CD14-positive monocyte (primary cell): Measurements from ENCODE around the gene LRRC8A. TPM values are rescaled to one million over a fixed set of nuclear protein-coding genes. Genes with fewer than 3 reads are reported as not detected.

Experiments
- DNase-seq, 3 donors: peaks; one replicate each; pipeline ENCODE4 v3.0.0-alpha.2; 2011 to 2022
- H2AFZ ChIP-seq: 2 replicates; pipeline ENCODE4 v1.6.0; 2012; ENCODE audit warnings: mild to moderate bottlenecking, low read depth, low read length, inconsistent platforms; ENCODE audit not compliant: insufficient read depth, poor library complexity, severe bottlenecking
- H3K27ac ChIP-seq, 2 donors: 1 replicate in 1 of 2; 2 replicates in 1 of 2; pipeline ENCODE4 v1.5.1; 2012 to 2013; ENCODE audit warnings: low read length in 2 of 2, control low read depth in 1 of 2, inconsistent platforms in 1 of 2, low read depth in 1 of 2, mild to moderate bottlenecking in 1 of 2
- H3K27me3 ChIP-seq, 2 donors: one replicate each; pipeline versions ENCODE4 v1.6.0 to v1.6.1; 2011 to 2013; ENCODE audit warnings: low read length in 2 of 2; ENCODE audit not compliant: control insufficient read depth in 2 of 2, insufficient read depth in 2 of 2
- H3K36me3 ChIP-seq, 2 donors: replicated peaks in 1 of 2; 1 replicate in 1 of 2; 2 replicates in 1 of 2; pipeline versions ENCODE4 v1.5.1 to v1.6.1; 2012 to 2013; ENCODE audit warnings: low read length in 2 of 2, control low read depth in 1 of 2, inconsistent platforms in 1 of 2, mild to moderate bottlenecking in 1 of 2; ENCODE audit not compliant: insufficient read depth in 2 of 2, control insufficient read depth in 1 of 2
- H3K4me1 ChIP-seq, 2 donors: 1 replicate in 1 of 2; 2 replicates in 1 of 2; pipeline versions ENCODE4 v1.5.1 to v1.6.1; 2012 to 2013; ENCODE audit warnings: low read length in 2 of 2, control low read depth in 1 of 2, inconsistent platforms in 1 of 2, mild to moderate bottlenecking in 1 of 2, moderate library complexity in 1 of 2; ENCODE audit not compliant: insufficient read depth in 2 of 2, control insufficient read depth in 1 of 2
- H3K4me2 ChIP-seq: replicated peaks from 2 replicates; pipeline ENCODE3; 2012; ENCODE audit warnings: low read length, moderate library complexity, mild to moderate bottlenecking; ENCODE audit not compliant: poor library complexity, severe bottlenecking; ENCODE audit errors: extremely low read depth
- H3K4me3 ChIP-seq, 3 experiments: fragments of 200-600 bp in 1 of 3; sonication (generic) in 1 of 3; replicated peaks in 1 of 3; 1 replicate in 2 of 3; 2 replicates in 1 of 3; pipeline ENCODE4 v1.5.1; 2011 to 2013; ENCODE audit warnings: low read length in 3 of 3, mild to moderate bottlenecking in 3 of 3, control low read depth in 2 of 3, low read depth in 2 of 3, inconsistent platforms in 1 of 3, moderate library complexity in 1 of 3
- H3K79me2 ChIP-seq: 2 replicates; pipeline ENCODE4 v1.6.0; 2012; ENCODE audit warnings: mild to moderate bottlenecking, control low read depth, inconsistent platforms, low read length, moderate library complexity; ENCODE audit not compliant: insufficient read depth
- H3K9ac ChIP-seq: 2 replicates; pipeline ENCODE4 v1.6.0; 2017; ENCODE audit warnings: low read length, mild to moderate bottlenecking; ENCODE audit not compliant: insufficient read depth, poor library complexity, severe bottlenecking
- H3K9me3 ChIP-seq, 2 donors: replicated peaks in 1 of 2; 1 replicate in 1 of 2; 2 replicates in 1 of 2; pipeline versions ENCODE4 v1.5.1 to v1.6.1; 2012 to 2013; ENCODE audit warnings: low read length in 2 of 2, control low read depth in 1 of 2; ENCODE audit not compliant: control insufficient read depth in 1 of 2, insufficient read depth in 1 of 2
- H4K20me1 ChIP-seq: 2 replicates; pipeline ENCODE4 v1.6.0; 2012; ENCODE audit warnings: mild to moderate bottlenecking, low read length, control low read depth, moderate library complexity; ENCODE audit not compliant: insufficient read depth
- H3K27ac Mint-ChIP-seq, 7 donors: one replicate each; pipeline ENCODE4 v1.8.0; 2020; ENCODE audit warnings: mild to moderate bottlenecking in 7 of 7, mixed read lengths in 7 of 7, moderate library complexity in 6 of 7, inconsistent platforms in 2 of 7
- H3K27me3 Mint-ChIP-seq, 3 donors: one replicate each; pipeline ENCODE4 v1.8.0; 2021 to 2022; ENCODE audit warnings: low read depth in 3 of 3, mild to moderate bottlenecking in 3 of 3, mixed read lengths in 3 of 3, moderate library complexity in 3 of 3, inconsistent platforms in 1 of 3
- H3K36me3 Mint-ChIP-seq, 2 donors: one replicate each; pipeline ENCODE4 v1.8.0; 2020; ENCODE audit warnings: mixed read lengths in 2 of 2, inconsistent platforms in 1 of 2, mild to moderate bottlenecking in 1 of 2
- H3K4me1 Mint-ChIP-seq: one replicate; pipeline ENCODE4 v1.8.0; 2020; ENCODE audit warnings: mild to moderate bottlenecking, mixed read lengths
- H3K4me3 Mint-ChIP-seq, 2 donors: one replicate each; pipeline ENCODE4 v1.8.0; 2020; ENCODE audit warnings: mild to moderate bottlenecking in 2 of 2, mixed read lengths in 2 of 2, moderate library complexity in 1 of 2
- H3K9me3 Mint-ChIP-seq, 7 donors: one replicate each; pipeline ENCODE4 v1.8.0; 2020 to 2022; ENCODE audit warnings: mixed read lengths in 7 of 7, mild to moderate bottlenecking in 6 of 7, moderate library complexity in 6 of 7, inconsistent platforms in 2 of 7
- WGBS: methylation state at CpG from one replicate; pipeline ENCODE4 v1.1.5; 2013; ENCODE audit warnings: missing lambda C conversion rate; ENCODE audit not compliant: insufficient coverage; 5-methylcytosine and 5-hydroxymethylcytosine counted together
- intact Hi-C, 2 donors: fragments of 100-400 bp; cut with micrococcal nuclease; formaldehyde crosslinking; loops; one replicate each; pipeline versions ENCODE4 v1.15.0 to v1.15.1; 2023
- polyA plus RNA-seq, 3 donors: library from polyadenylated mRNA; depleted of rRNA in 1 of 3; unstranded in 2 of 3; stranded (reverse) in 1 of 3; fragments of 300-500 nt in 2 of 3; fragments of >200 nt in 1 of 3; fragmentation: Illumina TruSeq in 2 of 3; gene quantifications; 1 replicate in 2 of 3; 2 replicates in 1 of 3; pipeline ENCODE4 v1.2.3, GENCODE V29; 2012 to 2021
- TF ChIP-seq, protein P1 (sequence below): fragments of 200-600 bp; IDR thresholded peaks from one replicate; pipeline ENCODE4 v1.8.0; 2022; ENCODE audit warnings: antibody characterized with exemption, mild to moderate bottlenecking

The LRRC8A gene
- polyA plus RNA-seq, 3 donors, result 7.8 to 10.8 (median 10.3) TPM

DNA sequence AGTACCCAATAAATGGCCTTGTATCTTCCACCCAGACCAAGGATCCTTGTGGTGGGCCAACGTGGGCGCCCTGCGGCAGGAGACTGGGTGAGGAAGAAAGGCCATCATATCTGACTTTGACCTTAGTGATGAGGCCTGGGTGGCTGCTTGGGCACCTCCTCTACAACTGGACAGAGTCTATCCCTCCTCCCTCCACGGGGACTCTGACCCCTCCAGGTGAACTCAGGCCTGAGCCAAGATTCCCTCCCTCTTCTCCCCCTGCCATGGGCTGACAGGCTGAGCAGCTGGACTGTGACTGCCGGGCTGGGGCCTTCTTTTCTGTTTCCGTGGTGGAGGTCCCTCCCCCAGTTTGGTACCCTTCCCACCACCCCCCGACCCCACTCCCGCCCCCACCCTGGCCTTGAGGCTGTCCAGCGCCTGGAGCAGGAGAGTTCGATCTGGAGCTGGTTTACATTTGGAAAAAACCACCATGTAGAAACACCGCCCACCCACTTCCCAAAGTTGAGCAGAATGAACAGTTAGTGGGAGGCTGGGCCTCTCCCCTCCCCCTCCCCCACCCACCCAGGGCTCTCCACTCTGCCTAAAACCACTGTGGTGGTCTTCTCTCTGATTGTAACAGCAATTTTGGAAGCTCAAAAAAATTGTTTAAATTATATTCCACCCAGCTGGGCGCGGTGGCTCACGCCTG is 37.6 kb downstream of the LRRC8A start:
- intact Hi-C loops, result loop anchor here in 1 of 2 donors (10.0 kb wide), 1 partner anchor 275 kb away; no protein-coding TSS in a partner anchor
- H3K9ac ChIP-seq, result no peak overlapping the region
- H3K27ac Mint-ChIP-seq, result no peak overlapping the region
- DNase-seq, result no peak
- peaks cover 10% of the 10 kb centered on the region for H3K4me1 Mint-ChIP-seq
- H3K27ac ChIP-seq, result no peak overlapping the region
- peaks cover 32 to 33% of the 10 kb centered on the region in 2 donors for H3K36me3 Mint-ChIP-seq
- TF ChIP-seq, protein P1, sequence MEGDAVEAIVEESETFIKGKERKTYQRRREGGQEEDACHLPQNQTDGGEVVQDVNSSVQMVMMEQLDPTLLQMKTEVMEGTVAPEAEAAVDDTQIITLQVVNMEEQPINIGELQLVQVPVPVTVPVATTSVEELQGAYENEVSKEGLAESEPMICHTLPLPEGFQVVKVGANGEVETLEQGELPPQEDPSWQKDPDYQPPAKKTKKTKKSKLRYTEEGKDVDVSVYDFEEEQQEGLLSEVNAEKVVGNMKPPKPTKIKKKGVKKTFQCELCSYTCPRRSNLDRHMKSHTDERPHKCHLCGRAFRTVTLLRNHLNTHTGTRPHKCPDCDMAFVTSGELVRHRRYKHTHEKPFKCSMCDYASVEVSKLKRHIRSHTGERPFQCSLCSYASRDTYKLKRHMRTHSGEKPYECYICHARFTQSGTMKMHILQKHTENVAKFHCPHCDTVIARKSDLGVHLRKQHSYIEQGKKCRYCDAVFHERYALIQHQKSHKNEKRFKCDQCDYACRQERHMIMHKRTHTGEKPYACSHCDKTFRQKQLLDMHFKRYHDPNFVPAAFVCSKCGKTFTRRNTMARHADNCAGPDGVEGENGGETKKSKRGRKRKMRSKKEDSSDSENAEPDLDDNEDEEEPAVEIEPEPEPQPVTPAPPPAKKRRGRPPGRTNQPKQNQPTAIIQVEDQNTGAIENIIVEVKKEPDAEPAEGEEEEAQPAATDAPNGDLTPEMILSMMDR, result no peak
- H3K9me3 ChIP-seq, result no peaks in the 10 kb centered on the region
- H3K79me2 ChIP-seq, result no peaks in the 10 kb centered on the region
- H3K27me3 Mint-ChIP-seq, result peaks cover 1 to 3% (median 2%) of the 10 kb centered on the region in 3 donors
- no peak overlapping the region for H3K4me3 ChIP-seq
- H3K27me3 ChIP-seq, result no peaks in the 10 kb centered on the region
- no peak overlapping the region for H3K4me3 Mint-ChIP-seq
- peaks cover 26 to 35% of the 10 kb centered on the region in 2 donors for H3K36me3 ChIP-seq
- no peaks in the 10 kb centered on the region for H3K9me3 Mint-ChIP-seq
- no peak overlapping the region for H3K4me2 ChIP-seq
- H4K20me1 ChIP-seq, result peaks cover 5% of the 10 kb centered on the region
- H3K4me1 ChIP-seq, result peaks cover 6 to 10% of the 10 kb centered on the region in 2 donors
- WGBS, result 100% methylated on average over 4 of the region's 14 CpGs
- H2AFZ ChIP-seq, result no peak overlapping the region

DNA sequence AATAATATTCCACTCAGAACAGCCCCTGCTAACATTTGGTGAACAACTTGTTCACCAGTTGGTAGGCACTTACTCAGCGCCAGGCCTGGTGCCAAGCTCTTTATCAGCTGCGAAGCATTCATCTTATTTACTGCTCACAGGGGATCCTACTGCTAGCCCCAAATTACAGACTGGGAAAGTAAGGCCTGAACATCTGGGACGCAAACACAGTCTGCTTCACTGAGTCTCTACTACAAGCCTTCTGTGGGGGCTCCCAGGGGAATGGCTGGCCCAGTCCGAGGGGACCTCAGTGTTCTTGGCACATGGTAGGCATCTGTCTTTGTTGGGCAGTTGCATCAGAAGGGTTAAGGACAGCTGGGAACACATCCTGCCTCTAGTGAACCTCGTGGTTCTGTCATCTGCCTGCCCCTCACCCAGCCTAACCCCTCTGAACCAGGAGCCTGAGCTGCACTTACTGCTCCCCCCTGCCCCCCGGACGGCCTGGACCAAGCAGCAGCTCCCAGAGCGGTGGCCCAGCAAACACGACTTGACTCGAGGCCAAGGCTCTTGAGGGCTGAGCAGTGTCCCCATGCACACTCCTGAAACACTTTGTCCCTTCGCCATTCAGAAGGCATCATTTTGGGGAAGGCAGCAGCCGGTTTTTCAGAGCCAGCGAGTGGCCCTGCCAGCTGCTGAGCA is 38.6 kb downstream of the LRRC8A start, which contains the start of gene PHYHD1:
Gene PHYHD1, plus strand, starts transcription at position 602 of the 678 bp plus-strand sequence. CDS start 1,342 bp downstream, outside the sequence.
- Histone ChIP-seq H3K27me3 (no peaks in the 10 kb centered on the region), H3K4me1 (peaks cover 6 to 10% of the 10 kb centered on the region in 2 donors), H3K27ac (no peak within 1 kb of the TSS), H4K20me1 (no peaks in the 10 kb centered on the region), H3K9me3 (no peaks in the 10 kb centered on the region), H3K4me3 (no peak within 1 kb of the TSS), H3K36me3 (peaks cover 23 to 26% of the 10 kb centered on the region in 2 donors), H3K79me2 (no peaks in the 10 kb centered on the region), H3K4me2 (no peak within 1 kb of the TSS), H2AFZ (no peak within 1 kb of the TSS), H3K9ac (no peak within 1 kb of the TSS)
- H3K36me3 Mint-ChIP-seq, result peaks cover 29 to 30% of the 10 kb centered on the region in 2 donors
- H3K4me3 Mint-ChIP-seq, result peak within 1 kb of the TSS; percentile 45 to 81
- intact Hi-C loops, result loop anchor here in 1 of 2 donors (10.0 kb wide), 1 partner anchor 276 kb away; no protein-coding TSS in a partner anchor
- peaks cover 1 to 4% (median 3%) of the 10 kb centered on the region in 3 donors for H3K27me3 Mint-ChIP-seq
- TF ChIP-seq, protein P1, result no peak
- 82% methylated on average over 12 of the region's 13 CpGs for WGBS
- H3K4me1 Mint-ChIP-seq, result peaks cover 10% of the 10 kb centered on the region
- no peaks in the 10 kb centered on the region for H3K9me3 Mint-ChIP-seq
- no peak for DNase-seq
- H3K27ac Mint-ChIP-seq, result peak within 1 kb of the TSS in 1 of 7 donors; percentile 81
